HG03469 (cell line): ENCODE data around the gene CFAP61.

Experiments
- ATAC-seq: cut with Tn5 transposase; IDR thresholded peaks from one replicate; pipeline ENCODE4 v1.9.1; 2021; ENCODE audit warnings: mild to moderate bottlenecking, moderate library complexity, moderate number of reproducible peaks; ENCODE audit not compliant: unreplicated experiment

CFAP61 gene

DNA sequence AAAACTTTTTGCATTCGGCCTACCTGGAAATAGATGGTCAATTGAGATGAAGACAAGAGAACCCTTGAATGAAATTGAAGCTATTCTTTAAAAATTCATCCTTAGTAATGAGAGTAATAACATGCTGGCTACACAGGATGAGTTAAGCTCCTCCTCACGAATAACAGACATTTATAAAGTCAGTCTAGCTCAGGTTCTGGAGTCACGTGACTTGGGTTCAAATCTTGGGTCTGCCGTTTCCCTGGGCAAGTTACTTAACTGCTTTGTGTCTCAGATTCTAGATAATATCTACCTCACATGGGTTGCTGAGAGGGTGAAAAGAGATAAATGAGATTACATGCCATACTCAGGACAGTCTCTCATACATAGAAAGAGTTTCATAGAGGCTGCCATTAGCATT, 214.2 kb downstream of the CFAP61 start:
- no peak for ATAC-seq

DNA sequence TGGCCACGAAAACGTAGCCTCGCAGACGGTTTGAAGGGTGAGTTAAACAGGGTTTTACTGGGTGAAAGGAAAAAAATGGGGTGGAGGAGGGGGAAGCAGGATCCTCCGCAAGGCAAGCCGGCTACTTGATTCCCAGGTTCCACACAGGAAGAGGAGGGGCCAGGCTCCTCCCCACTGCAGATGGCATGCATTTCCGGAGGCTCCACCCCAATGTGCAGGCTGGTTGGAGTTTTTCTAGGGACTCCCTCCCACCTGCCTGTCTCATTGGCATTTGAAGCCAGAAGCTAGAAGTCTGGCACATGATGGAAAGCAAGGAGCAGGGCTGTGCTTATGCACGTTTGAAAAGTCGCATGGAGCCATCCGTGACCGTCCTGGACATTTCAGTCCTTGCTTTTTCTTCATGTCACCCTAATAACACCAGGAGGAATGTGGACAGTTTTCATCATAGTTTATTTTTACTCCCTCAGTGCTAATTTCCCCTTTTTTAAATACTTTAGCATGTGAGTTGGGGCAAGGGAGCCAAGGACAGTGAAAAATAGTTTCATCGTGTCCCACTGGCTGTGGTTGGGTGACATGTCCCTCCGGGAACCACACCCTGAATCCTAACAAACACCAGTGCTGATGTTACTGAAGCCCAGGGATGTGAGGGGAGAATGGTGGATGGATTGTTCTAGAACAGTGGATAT, 215.5 kb downstream of the CFAP61 start:
- ATAC-seq, result no peak

DNA sequence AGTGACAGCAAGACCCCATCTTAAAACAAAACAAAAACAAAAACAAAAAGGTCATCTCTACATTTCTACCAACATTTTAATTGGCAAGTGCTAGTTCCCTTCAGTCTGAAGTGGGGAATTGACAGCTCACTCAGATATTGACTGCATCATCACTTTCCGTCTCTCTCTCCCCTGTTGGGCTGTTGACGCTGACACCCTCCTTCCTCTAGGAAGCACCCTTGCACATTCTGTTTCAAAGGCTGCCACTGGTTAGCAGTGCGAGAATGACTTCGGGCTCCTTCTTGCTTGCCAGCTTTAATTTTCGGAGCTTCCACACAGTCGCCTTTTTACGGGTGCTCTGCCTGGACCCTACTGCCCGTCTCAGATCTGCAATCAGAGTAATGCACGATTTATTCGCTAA, 218.9 kb downstream of the CFAP61 start:
- no peak for ATAC-seq

DNA sequence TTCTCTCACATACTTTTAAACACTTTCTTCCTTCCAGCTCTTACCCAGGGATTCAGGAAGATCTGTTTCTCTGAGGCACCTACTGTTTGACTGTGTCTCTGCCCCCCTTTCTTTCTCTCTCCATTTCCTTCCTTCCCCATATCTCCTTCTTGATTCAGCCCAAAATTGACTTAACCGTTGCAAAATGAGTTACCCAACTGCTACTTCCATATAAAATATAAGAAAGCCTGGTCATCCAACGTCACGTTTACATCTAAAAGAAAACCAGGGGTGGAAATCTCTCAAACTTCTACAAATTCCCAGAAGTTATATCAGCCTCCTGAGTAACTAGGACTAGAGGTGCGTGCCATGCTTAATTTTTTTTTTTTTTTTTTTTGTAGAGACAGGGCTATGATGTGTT, 220.4 kb downstream of the CFAP61 start:
- ATAC-seq, result no peak

DNA sequence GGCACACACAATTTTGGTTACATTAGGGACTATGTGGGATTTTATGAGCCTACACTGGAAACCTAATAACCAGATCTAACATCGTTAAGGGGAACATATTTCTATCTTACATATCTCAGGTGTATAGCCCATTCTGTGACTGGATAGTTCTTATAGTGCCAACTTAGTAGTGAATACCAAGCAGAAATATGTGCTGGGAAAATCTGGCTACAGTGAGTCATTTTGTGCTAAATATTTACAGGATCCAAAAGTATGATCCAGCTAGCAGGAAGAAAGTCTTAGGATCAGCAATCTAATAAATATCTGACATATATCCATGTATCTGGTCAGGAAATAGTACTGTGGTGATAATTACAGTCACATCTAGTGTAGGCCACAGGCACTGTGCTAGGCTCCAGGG, 221.0 kb downstream of the CFAP61 start:
- ATAC-seq, result no peak

DNA sequence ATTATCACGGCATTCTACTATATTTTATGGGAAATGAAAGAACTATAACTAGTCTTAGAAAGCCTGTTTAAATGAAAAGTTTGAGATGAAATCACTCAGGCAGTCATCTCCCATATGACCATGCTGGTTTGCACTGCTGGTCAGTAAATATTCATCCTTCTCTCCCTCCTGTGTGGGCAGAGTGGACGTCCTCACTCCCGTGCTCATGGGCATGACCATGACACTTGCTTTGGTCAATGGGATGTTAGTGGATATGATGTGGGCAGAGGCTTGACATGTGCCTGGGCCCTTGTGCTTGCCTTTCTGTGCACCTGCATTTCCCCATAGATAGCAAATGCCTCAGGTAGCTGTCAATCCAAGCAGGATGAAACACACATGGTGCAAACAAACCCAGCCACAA, 222.5 kb downstream of the CFAP61 start:
- no peak for ATAC-seq

DNA sequence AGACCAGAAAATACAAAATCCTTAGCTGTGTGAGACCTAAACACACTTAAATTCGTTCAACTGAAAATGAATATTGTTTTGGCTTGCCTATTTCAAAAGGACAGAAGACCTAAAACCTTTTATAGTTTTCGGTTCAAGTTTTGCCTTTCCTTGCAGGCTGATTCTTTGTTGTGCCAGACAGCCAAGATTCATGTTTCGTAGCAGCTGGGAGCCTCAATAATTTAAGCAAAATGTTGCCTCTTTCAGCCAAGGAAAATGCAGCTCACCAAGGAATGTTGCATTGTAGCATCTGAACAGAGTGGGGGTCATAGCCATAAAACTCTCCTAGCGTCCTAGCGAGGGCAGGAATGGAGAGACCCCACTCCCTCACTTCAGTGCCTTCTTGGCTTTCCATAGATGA, 223.3 kb downstream of the CFAP61 start:
- no peak for ATAC-seq

DNA sequence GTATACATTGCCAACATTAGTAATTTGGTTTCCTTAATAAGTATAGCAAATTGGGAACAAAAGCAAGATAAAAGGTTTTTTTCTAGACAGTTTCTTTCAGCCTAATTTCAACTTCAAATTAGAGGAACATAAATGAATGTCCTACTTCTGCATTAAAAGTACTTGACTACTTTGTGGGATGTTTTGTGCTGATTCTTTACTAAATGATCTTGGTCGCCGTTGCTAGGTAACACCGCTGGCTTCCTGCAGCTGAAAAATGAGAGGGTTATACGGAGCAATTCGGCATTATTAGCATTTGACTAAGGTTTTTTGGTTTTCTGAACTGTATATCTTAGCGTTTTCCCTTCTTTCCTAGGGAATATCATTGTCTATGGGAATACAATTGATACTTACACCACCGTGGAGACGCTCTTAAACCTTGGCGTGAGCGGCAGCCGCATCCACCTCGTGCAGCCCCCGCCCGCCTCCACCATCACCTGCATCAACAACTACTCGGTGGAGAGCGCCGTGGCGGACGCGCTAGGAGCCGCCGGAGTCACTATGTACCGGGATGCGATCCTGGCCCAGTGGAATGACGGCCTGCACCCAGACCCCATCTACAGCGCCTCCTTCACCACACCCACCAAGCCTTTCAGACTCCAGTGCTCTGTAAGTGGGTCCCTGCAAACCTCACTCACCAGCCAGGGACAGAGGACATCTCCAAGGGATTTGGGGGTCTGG, 224.6 kb downstream of the CFAP61 start:
- ATAC-seq, result no peak

DNA sequence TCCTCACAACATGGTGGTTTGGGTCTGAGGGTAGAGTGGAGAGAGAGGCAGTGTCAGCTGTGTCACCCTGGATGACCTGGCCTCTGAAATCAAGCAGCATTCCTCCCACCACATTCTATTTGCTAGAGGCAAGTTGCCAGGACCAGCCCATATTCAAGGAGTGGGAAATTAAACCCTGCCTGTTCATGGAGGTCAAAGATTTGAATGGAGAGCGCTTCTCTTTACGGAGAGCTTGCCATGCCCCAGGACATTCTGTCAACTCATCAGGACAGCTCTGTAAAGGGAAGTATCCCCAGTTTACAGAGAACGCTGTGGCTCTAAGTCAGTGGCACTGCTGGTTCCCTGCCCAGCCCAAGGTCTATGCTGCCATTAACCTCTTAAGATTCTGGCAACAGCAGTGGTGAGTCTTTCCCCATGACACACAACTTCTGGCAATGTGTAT, 225.6 kb downstream of the CFAP61 start:
- no peak for ATAC-seq

DNA sequence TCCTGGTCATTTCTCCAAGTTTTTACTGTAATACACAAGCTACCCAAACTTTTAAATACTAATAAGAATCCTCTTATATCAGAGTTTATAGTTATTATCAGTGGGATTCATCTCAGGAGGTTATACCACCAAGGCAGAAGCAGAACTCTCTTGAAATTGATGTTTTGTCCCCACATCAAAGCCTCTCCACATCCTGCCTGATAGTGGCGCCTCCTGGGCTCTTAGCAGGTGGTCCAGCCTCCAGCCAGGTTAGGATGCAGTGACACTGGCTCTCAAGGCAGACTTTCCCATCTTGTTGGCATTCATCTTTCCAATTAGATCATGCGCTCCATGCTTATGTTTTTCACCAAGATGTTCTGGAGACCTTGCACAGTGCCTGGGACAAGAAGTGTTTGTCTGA, 233.7 kb downstream of the CFAP61 start:
- no peak for ATAC-seq

DNA sequence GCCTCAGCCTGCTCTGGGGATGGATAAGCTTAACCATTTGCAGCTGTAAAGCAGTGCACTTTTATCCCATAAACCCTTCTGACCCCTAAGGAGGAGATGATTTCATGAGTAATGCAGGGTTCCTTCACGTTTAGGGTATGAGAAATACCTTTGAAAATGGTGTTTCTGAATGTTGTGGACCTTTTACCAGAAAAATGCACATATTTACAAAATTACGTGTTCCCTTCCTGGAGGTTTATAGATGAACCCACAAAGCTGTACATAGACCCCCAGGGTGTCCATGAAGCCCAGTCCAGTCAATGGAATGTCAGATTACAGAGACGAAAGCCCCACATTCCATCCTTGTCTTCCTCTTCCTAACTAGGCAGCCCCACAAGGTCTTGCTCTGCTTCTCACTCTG, 237.0 kb downstream of the CFAP61 start:
- no peak for ATAC-seq

DNA sequence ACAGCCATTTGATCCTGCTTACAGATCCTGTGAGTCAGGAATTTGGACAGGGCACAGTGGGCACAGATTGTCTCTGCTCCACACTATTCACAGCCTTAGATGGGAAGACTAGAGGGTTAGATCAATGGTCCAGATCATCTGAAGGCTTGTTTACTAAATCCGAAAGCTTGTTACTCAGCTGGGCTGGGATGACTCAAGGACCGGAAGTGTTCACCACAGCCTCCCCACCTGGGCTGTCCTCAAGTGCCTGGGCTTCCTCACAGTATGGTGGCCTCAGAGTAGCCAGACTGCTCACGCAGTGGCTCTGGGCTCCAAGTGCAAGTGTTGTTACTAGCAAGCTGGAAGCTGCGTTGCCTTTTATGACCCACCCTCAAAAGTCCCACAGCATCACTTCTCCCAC, 240.1 kb downstream of the CFAP61 start:
- no peak for ATAC-seq

DNA sequence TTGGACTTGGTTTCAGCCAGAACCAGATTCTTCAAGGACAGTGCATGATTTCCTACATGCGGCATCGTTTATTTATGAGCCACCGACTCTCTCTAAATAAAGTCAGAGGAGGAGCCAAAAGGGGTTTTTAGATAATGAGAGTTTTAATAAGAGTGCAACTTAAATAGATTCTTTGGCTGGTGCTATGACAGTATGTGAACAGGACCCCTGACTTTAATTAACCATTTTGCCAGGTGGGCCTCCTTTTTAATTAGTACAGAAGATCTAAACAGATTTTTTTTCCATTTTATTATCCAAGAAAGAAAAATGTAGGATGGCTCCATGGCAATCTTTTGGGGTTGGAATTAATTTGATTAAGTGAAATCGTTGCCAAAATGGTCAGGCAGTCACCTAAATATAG, 240.8 kb downstream of the CFAP61 start:
- no peak for ATAC-seq

DNA sequence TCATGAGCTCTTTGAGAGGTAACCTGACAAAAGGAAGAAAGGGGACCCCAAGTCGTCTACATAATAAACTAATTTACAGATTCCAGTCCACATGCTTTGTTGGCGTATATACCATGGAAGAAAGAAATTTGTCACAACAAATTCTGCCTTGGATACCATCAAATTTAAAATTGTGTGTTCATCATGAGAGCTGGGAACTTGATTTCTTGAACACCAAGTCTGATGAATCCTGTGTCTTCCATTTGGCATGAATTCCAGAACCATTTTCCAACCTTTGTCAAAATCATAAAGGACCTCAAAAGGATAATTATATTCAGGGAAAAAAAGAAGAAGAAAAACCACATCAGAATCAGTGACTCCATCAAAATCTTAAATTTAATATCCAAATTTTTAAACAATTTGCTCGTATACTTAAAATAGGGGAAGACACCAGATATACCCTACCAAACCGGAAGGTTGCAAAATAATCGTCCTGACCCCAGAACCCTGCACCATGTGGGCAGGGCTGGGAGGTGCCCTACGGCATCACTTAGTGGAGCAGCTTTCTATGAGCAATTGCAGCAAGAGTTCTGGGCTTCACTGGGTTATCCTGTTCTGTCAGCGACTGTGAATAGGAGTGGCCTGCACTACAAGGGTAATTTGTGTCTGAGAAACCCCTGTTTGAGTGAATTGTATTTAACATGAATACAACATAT, 241.5 kb downstream of the CFAP61 start:
- ATAC-seq, result no peak

DNA sequence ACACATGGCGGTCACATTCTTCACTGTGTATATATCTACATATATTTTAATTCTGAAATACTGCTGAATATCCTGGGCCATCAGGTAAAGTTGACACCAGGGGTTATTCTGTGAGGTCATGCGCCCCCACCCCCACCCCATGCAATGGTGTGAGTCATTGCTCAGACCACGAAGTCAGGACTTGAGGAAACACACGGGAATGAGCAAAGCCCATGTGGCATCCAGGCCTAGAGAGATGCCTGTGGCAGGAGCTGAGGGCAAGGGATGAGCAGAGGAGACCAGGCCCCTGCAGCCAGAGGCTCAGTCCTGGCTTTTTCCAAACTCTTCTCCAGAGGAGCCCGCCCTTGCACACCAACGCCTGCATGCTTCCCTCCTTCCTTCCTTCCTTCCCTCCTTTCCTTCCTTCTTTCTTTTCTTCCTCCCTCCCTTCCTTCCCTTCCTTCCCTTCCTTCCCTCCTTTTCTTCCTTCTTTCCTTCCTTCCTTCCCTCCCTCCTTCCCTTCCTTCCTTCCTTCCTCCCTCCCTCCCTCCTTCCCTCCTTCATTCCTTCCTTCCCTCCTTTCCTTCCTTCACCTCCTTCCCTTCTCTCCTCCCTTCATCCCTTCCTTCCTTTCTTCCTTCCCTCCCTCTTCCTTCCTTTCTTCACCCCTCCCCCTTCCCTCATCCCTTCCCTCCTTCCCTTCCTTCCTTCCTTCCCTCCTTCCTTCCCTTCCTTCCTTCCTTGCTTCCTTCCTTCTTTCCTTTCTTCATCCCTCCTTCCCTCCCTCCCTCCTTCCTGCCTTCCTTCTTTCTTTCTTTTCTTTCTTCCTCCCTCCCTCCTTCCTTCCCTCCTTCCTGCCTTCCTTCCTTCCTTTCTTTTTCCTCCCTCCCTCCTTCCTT, 243.5 kb downstream of the CFAP61 start:
- ATAC-seq, result no peak

DNA sequence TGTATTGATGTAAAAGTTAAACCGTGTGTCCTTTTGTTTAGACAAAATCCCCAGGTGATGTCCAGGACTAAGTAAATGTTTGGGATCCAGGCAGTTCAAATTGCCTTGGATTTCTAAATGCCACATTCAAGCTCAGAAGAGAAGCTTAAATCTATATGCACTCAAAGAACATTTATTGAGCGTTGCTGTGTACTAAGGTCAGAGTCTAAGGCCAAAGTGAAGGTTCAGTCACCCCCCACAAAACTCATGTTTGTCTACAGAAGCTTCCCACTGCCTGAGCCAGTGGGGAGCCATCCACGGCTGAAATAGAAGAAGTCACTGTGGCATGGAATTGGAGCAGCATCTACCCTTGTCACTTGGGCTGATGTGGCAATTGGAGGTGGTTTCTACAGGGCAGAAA, 244.8 kb downstream of the CFAP61 start:
- ATAC-seq, result no peak

DNA sequence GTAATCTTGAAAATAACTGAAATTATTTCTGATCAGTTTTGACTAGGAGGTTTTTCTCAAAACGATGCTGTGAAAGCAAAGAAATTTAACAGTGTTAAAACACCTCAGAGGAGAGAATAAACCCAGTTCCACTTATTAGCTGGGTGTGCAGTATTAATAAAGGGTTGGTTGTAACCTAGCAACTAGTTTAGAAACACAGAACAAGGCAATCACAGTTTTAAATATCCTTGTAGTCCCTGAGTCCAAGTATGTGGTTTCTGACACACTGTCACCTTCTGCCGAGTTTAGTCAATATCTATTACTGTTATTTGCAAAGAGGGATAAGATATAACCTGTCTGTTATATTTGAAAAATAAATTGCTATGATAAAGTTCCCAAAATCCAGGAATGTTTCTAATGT, 245.4 kb downstream of the CFAP61 start:
- no peak for ATAC-seq

DNA sequence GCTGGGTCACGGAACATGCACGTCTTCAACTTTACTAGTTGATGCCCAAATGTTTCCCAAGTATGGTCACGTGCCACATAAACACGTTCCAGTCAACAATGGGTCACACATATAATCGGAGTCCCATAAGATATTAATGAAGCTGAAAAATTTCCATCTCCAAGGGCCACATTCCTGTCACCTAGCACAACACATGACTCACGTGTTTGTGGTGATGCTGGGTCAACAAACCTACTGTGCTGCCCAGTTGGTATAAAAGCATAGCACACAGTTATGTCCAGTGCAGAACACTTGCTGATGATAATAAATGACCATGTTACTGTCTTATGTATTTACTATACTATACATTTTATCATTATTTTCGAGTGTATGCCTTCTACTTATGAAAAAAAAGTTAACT, 247.6 kb downstream of the CFAP61 start:
- ATAC-seq, result no peak

DNA sequence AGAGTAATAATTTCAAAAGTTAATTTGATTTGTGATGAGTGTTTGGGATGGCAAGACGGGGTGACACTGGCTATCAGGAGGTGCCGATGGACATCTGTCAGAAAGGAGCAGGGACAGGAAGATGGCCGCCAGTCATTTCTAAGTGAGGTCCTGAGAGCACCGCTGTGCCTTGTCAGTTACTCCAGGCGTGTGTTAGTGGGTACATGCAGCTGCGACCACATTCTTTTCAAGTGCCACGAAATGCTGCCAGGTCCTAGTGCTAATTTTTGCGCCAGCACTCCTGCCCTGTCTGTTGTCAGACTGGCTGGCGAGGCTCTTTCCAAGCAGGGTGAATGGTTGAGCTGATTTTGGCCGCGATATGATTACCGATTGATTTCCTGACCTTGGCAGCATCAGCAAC, 251.0 kb downstream of the CFAP61 start:
- no peak for ATAC-seq

DNA sequence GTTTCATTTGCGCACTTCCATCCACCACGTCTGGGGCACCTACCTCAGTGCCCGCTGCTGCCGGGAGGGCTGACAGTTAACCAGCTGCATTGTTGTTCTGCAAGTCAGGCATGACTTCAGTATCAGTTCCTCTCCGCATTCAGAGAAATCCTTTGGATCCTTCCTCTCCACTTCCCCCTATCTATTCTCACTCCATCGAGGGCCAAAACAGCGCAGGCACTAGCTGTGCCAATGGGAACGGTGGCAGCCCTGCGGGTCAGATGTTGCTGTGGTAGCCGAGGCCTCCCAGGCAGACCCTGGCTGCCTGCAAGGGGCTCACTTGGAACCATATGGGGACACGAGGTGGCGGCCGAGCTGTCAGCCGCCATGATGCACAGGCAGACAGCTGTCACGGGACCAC, 251.4 kb downstream of the CFAP61 start:
- no peak for ATAC-seq

DNA sequence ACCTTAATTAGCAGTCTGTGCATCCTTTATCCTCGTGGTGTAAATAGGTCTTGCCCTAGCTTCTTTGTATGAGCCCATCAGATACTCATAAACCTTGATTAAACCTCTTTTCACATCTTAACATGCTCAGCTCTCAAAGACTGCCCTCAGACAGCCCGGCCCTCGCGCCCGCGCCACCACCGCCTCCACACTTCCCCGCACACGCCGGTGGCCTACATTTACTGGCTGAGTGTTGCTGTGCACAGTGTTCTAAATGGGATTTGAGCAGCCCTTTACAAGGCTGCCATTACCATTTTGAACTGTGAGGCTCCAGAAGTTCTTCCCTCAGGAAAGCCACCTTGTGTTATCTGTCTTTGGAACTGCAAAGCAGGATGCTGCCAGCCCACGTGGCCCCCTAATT, 252.6 kb downstream of the CFAP61 start:
- no peak for ATAC-seq
